Trophoblast cell (in vitro differentiated cells and primary cell): ENCODE data around the gene FMNL2.

Experiments used
- DNase-seq, 2 donors: peaks; one replicate each; pipeline ENCODE4 v3.0.0-alpha.2; 2016
- H2AFZ ChIP-seq: 2 replicates; pipeline ENCODE4 v1.6.1; 2013; ENCODE audit warnings: low read length, moderate library complexity, mild to moderate bottlenecking; ENCODE audit not compliant: insufficient read depth, poor library complexity
- H2AK5ac ChIP-seq: 2 replicates; pipeline ENCODE4 v1.6.1; 2013; ENCODE audit warnings: mild to moderate bottlenecking, low read length
- H2BK120ac ChIP-seq: 2 replicates; pipeline ENCODE4 v1.6.1; 2013; ENCODE audit warnings: low read length, mild to moderate bottlenecking, moderate library complexity; ENCODE audit not compliant: insufficient read depth, poor library complexity
- H2BK12ac ChIP-seq: 2 replicates; pipeline ENCODE4 v1.6.1; 2013; ENCODE audit warnings: mild to moderate bottlenecking, low read length, moderate library complexity
- H2BK5ac ChIP-seq: 2 replicates; pipeline ENCODE4 v1.6.1; 2013; ENCODE audit warnings: low read length, low read depth, moderate library complexity, mild to moderate bottlenecking; ENCODE audit not compliant: poor library complexity
- H3K14ac ChIP-seq: 2 replicates; pipeline ENCODE4 v1.6.1; 2013; ENCODE audit warnings: mild to moderate bottlenecking, low read length
- H3K18ac ChIP-seq: 2 replicates; pipeline ENCODE4 v1.6.1; 2013; ENCODE audit warnings: mild to moderate bottlenecking, low read length
- H3K23ac ChIP-seq: 2 replicates; pipeline ENCODE4 v1.6.1; 2013; ENCODE audit warnings: low read length
- H3K27ac ChIP-seq: 2 replicates; pipeline ENCODE4 v1.5.1; 2013; ENCODE audit warnings: low read depth, mild to moderate bottlenecking, inconsistent platforms, low read length, moderate library complexity
- H3K27me3 ChIP-seq: 2 replicates; pipeline ENCODE4 v1.6.1; 2013; ENCODE audit warnings: inconsistent platforms, mild to moderate bottlenecking, low read length, moderate library complexity; ENCODE audit not compliant: insufficient read depth
- H3K36me3 ChIP-seq, 2 experiments: 1 replicate in 1 of 2; 2 replicates in 1 of 2; pipeline ENCODE4 v1.6.1; 2013; ENCODE audit warnings: low read length in 2 of 2, mild to moderate bottlenecking in 2 of 2, moderate library complexity in 1 of 2; ENCODE audit not compliant: insufficient read depth in 2 of 2, control insufficient read depth in 1 of 2
- H3K4ac ChIP-seq: 2 replicates; pipeline ENCODE4 v1.6.1; 2013; ENCODE audit warnings: low read depth, mild to moderate bottlenecking, low read length, moderate library complexity
- H3K4me1 ChIP-seq, 2 experiments: 1 replicate in 1 of 2; 2 replicates in 1 of 2; pipeline ENCODE4 v1.6.1; 2013; ENCODE audit warnings: low read length in 2 of 2, mild to moderate bottlenecking in 2 of 2, moderate library complexity in 1 of 2; ENCODE audit not compliant: insufficient read depth in 2 of 2, control insufficient read depth in 1 of 2
- H3K4me2 ChIP-seq: 2 replicates; pipeline ENCODE4 v1.6.1; 2013; ENCODE audit warnings: inconsistent platforms, mild to moderate bottlenecking, low read length, moderate library complexity
- H3K4me3 ChIP-seq: 2 replicates; pipeline ENCODE4 v1.5.1; 2013; ENCODE audit warnings: mild to moderate bottlenecking, low read depth, low read length, inconsistent platforms
- H3K79me1 ChIP-seq: one replicate; pipeline ENCODE4 v1.6.1; 2013; ENCODE audit warnings: low read length
- H3K79me2 ChIP-seq: 2 replicates; pipeline ENCODE4 v1.6.1; 2013; ENCODE audit warnings: low read length, mild to moderate bottlenecking; ENCODE audit not compliant: control insufficient read depth, insufficient read depth, poor library complexity
- H3K9ac ChIP-seq: 2 replicates; pipeline ENCODE4 v1.6.1; 2013; ENCODE audit warnings: mild to moderate bottlenecking, low read length
- H3K9me3 ChIP-seq: 2 replicates; pipeline ENCODE4 v1.6.1; 2013; ENCODE audit warnings: low read depth, mild to moderate bottlenecking, control low read depth, inconsistent platforms, low read length; ENCODE audit not compliant: insufficient read depth
- H4K12ac ChIP-seq: 2 replicates; pipeline ENCODE4 v1.6.1; 2013; ENCODE audit warnings: low read depth, mild to moderate bottlenecking, low read length, moderate library complexity
- H4K8ac ChIP-seq: 2 replicates; pipeline ENCODE4 v1.6.1; 2013; ENCODE audit warnings: low read depth, mild to moderate bottlenecking, low read length, moderate library complexity
- H4K91ac ChIP-seq: one replicate; pipeline ENCODE4 v1.6.1; 2013; ENCODE audit warnings: low read depth, mild to moderate bottlenecking, low read length, moderate library complexity
- WGBS: extraction: QIAGEN DNeasy Blood & Tissue Kit; methylation state at CpG from one replicate; pipeline ENCODE4 v1.1.7; 2013; ENCODE audit warnings: missing lambda C conversion rate; ENCODE audit not compliant: insufficient read length, insufficient coverage; ENCODE audit errors: extremely low coverage; 5-methylcytosine and 5-hydroxymethylcytosine counted together

FMNL2 gene

DNA sequence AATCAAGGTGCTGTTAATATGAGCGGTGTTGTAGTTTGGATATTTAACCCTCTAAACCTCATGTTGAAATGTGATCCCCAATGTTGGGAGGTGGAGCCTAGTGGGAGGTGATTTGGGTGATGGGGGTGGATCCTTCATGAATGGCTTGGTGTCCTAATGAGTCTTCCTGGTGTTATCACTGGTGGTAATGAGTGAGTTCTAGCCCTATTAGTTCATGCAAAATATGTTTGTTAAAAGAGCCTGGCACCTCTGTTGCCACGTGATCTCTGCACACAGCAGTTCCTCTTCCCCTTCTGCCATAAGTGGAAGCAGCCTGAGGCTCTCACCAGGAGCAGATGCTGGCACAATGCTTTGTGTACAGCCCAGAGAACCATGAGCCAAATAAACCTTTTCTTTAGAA, 158.4 kb downstream of the FMNL2 start:
- H2AFZ ChIP-seq = no peak overlapping the region
- H3K79me2 ChIP-seq = no peaks in the 10 kb centered on the region
- H3K4me2 ChIP-seq = no peak overlapping the region
- no peak overlapping the region for H2BK120ac ChIP-seq
- peaks cover 0 to 2% of the 10 kb centered on the region in 2 experiments for H3K4me1 ChIP-seq
- no peaks in the 10 kb centered on the region for H3K9me3 ChIP-seq
- no peak overlapping the region for H2AK5ac ChIP-seq
- H3K36me3 ChIP-seq = no peaks in the 10 kb centered on the region
- DNase-seq = no peak
- H2BK12ac ChIP-seq = no peak overlapping the region
- no peak overlapping the region for H3K27ac ChIP-seq
- H2BK5ac ChIP-seq = no peak overlapping the region
- no peak overlapping the region for H3K9ac ChIP-seq
- no peak overlapping the region for H4K12ac ChIP-seq
- no peak overlapping the region for H3K14ac ChIP-seq
- no peak overlapping the region for H3K4ac ChIP-seq
- H3K18ac ChIP-seq = no peak overlapping the region
- H3K27me3 ChIP-seq = no peaks in the 10 kb centered on the region
- H3K23ac ChIP-seq = no peak overlapping the region
- H4K8ac ChIP-seq = no peak overlapping the region
- H3K79me1 ChIP-seq = no peaks in the 10 kb centered on the region
- no peak overlapping the region for H3K4me3 ChIP-seq
- H4K91ac ChIP-seq = no peak overlapping the region
- WGBS = no CpG with 5 or more reads among the region's 2 CpGs

DNA sequence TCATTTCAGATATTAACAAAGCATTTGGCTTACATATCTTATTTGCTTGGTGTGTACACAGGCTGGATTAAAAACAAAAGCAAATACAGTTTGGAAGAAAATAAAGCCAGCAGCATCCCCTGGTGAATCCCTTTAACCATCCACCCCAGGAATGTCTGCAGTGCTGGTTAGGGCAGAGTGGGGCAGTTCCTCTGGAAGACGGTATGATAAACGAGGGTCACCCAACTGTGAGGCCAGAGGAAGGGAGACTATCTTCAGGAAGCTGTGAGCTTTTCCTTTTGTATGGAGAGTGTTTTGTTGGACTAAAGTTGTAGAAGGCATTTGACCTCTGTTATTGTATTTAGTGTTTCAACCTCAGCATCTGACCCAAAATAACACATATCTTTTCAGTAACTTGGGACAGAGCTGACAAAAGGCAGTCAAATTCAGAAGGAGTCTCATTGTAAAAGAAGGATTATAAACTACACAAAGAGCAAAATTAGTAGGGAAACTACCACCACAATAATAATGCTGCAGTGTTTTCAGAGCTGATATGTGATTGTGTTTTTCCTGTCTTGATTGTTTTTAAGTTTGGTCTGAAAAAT, 159.1 kb downstream of the FMNL2 start:
- Histone ChIP-seq H3K36me3 (no peaks in the 10 kb centered on the region), H3K79me1 (no peaks in the 10 kb centered on the region), H2BK12ac (no peak overlapping the region), H4K8ac (no peak overlapping the region), H3K23ac (no peak overlapping the region), H3K9ac (no peak overlapping the region), H3K18ac (no peak overlapping the region), H3K27me3 (no peaks in the 10 kb centered on the region), H3K79me2 (no peaks in the 10 kb centered on the region), H3K9me3 (no peaks in the 10 kb centered on the region), H3K27ac (no peak overlapping the region), H3K4me3 (no peak overlapping the region), H2AFZ (no peak overlapping the region), H2BK120ac (no peak overlapping the region), H2AK5ac (no peak overlapping the region), H3K14ac (no peak overlapping the region), H2BK5ac (no peak overlapping the region), H3K4me1 (peaks cover 0 to 2% of the 10 kb centered on the region in 2 experiments), H4K91ac (no peak overlapping the region), H3K4ac (no peak overlapping the region), H3K4me2 (no peak overlapping the region), H4K12ac (no peak overlapping the region)
- no CpG with 5 or more reads among the region's 2 CpGs for WGBS
- DNase-seq = no peak

DNA sequence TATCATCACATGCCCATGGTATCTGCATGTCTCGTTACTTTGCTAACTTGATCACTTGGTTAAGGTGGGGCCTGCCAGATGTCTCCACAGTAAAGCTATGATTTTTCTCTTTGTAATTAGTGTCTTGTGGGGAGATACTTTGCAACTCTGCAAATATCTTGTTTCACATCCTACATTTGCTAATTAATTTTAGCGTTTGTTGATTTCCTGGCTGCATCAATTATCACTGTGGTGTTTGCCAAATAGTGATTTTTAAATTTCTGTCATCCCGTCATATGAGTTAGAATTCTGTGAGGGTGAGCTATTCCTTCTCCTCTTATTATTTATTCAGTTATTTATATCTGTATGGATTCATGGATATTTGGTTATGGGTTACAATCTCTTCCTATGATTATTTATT, 161.4 kb downstream of the FMNL2 start:
- Histone ChIP-seq H3K18ac (no peak overlapping the region), H3K4me1 (peaks cover 5 to 8% of the 10 kb centered on the region in 2 experiments), H2BK12ac (no peak overlapping the region), H2AK5ac (no peak overlapping the region), H3K27me3 (no peaks in the 10 kb centered on the region), H2BK120ac (no peak overlapping the region), H3K27ac (no peak overlapping the region), H3K79me1 (peaks cover 5% of the 10 kb centered on the region), H3K23ac (no peak overlapping the region), H4K8ac (no peak overlapping the region), H3K4me2 (no peak overlapping the region), H3K9me3 (no peaks in the 10 kb centered on the region), H3K9ac (no peak overlapping the region), H3K4me3 (no peak overlapping the region), H3K14ac (no peak overlapping the region), H2BK5ac (no peak overlapping the region), H3K79me2 (no peaks in the 10 kb centered on the region), H4K91ac (no peak overlapping the region), H3K4ac (no peak overlapping the region), H3K36me3 (no peaks in the 10 kb centered on the region), H4K12ac (no peak overlapping the region), H2AFZ (no peak overlapping the region)
- no CpG with 5 or more reads among the region's 3 CpGs for WGBS
- no peak for DNase-seq

DNA sequence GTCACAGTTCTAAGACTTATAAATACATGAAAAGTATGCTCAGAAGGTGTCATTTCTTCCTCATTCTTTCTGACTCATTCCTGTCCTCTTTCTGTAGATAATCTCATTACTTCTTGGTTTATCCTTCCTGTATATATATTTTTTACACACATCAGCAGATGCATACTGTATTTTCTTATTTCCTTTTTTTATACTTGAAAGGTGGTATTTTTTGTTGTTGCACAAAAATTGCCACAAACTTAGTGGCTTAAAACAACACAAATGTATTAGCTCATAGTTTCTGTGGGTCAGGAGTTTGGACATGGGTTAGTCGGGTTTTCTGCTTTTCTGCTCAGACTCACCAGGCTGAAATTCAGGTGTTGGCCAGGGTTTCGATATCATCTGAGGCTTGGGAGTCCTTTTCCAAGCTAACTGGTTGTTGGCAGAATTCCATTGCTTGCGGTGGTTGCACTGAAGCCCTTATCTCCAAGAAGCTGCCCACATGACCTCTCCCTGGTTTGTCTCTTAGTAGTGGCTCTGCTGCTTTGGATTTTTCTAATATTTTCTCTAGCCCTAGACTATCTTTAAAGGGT, 162.6 kb downstream of the FMNL2 start:
- Histone ChIP-seq H4K8ac (no peak overlapping the region), H3K27me3 (no peaks in the 10 kb centered on the region), H2BK5ac (no peak overlapping the region), H3K79me2 (no peaks in the 10 kb centered on the region), H4K91ac (no peak overlapping the region), H3K4ac (no peak overlapping the region), H3K36me3 (no peaks in the 10 kb centered on the region), H3K4me1 (peaks cover 5 to 8% of the 10 kb centered on the region in 2 experiments), H3K4me3 (no peak overlapping the region), H2AK5ac (no peak overlapping the region), H3K79me1 (peaks cover 5% of the 10 kb centered on the region), H3K18ac (no peak overlapping the region), H3K14ac (no peak overlapping the region), H3K4me2 (no peak overlapping the region), H2BK120ac (no peak overlapping the region), H3K27ac (no peak overlapping the region), H3K23ac (no peak overlapping the region), H3K9me3 (no peaks in the 10 kb centered on the region), H2BK12ac (no peak overlapping the region), H3K9ac (no peak overlapping the region), H2AFZ (no peak overlapping the region), H4K12ac (no peak overlapping the region)
- WGBS = no CpG with 5 or more reads among the region's 3 CpGs
- DNase-seq = peak; percentile 95 to 97
